PC-9 (cell line): ENCODE results near the gene TMPRSS2. TPM values are rescaled to one million over a fixed set of nuclear protein-coding genes. Genes with fewer than 3 reads are reported as not detected.

Source experiments
- BruUV-seq: library from RNA; stranded (reverse); fragments of 400-500 nt; replicated peaks from 2 replicates; lab custom pipeline; 2021; lab: Mats Ljungman, UMichigan
- CTCF ChIA-PET: fragments of 300-600 bp; sonication (Branson Sonifier 250); formaldehyde crosslinking; loops from one replicate; lab custom pipeline; 2022; ENCODE audit warnings: antibody characterized with exemption; lab: Charles Lee
- POLR2A ChIA-PET: fragments of 300-600 bp; sonication (Branson Sonifier 250); formaldehyde crosslinking; loops from one replicate; lab custom pipeline; 2022; ENCODE audit warnings: antibody characterized with exemption; ENCODE audit not compliant: unreplicated experiment; lab: Charles Lee
- DNase-seq, 2 experiments: peaks; one replicate each; pipeline versions ENCODE4 v3.0.0 to v3.0.0-alpha.2; 2015 to 2022; ENCODE audit warnings: mixed read lengths in 1 of 2
- H2AFZ ChIP-seq: fragments of 200-600 bp; sonication (generic); 2 replicates; pipeline ENCODE4 v1.8.1; 2017; ENCODE audit warnings: antibody characterized with exemption
- H3F3A ChIP-seq: fragments of 200-600 bp; sonication (generic); 2 replicates; pipeline ENCODE4 v1.8.1; 2017; ENCODE audit warnings: antibody characterized with exemption, mild to moderate bottlenecking, low read depth; ENCODE audit not compliant: insufficient read depth
- H3K27ac ChIP-seq: fragments of 200-600 bp; sonication (generic); 2 replicates; pipeline ENCODE4 v1.6.1; 2016; ENCODE audit warnings: mixed run types
- H3K27me3 ChIP-seq: fragments of 200-600 bp; sonication (generic); 2 replicates; pipeline ENCODE4 v1.6.1; 2016; ENCODE audit warnings: low read depth, mixed run types; ENCODE audit not compliant: insufficient read depth
- H3K36me3 ChIP-seq: fragments of 200-600 bp; sonication (generic); 2 replicates; pipeline ENCODE4 v1.6.1; 2016; ENCODE audit warnings: low read depth, mixed run types
- H3K4me1 ChIP-seq: fragments of 200-600 bp; sonication (generic); replicated peaks from 2 replicates; pipeline ENCODE4 v1.6.1; 2016; ENCODE audit warnings: mixed run types; ENCODE audit not compliant: insufficient read depth
- H3K4me2 ChIP-seq: fragments of 200-600 bp; sonication (generic); 2 replicates; pipeline ENCODE4 v1.6.1; 2017; ENCODE audit warnings: mixed run types
- H3K4me3 ChIP-seq: fragments of 200-600 bp; sonication (generic); 2 replicates; pipeline ENCODE4 v1.6.1; 2016; ENCODE audit warnings: mixed run types
- H3K79me2 ChIP-seq: fragments of 200-600 bp; sonication (generic); 2 replicates; pipeline ENCODE4 v1.6.1; 2017; ENCODE audit warnings: low read depth, mixed run types
- H3K9me2 ChIP-seq: fragments of 200-600 bp; sonication (generic); 2 replicates; pipeline ENCODE4 v1.8.1; 2017; ENCODE audit warnings: mild to moderate bottlenecking; ENCODE audit not compliant: insufficient read depth
- H3K9me3 ChIP-seq: fragments of 200-600 bp; sonication (generic); 2 replicates; pipeline ENCODE4 v1.8.1; 2016; ENCODE audit warnings: low read depth; ENCODE audit not compliant: insufficient read depth
- H4K20me1 ChIP-seq: fragments of 200-600 bp; sonication (generic); 2 replicates; pipeline ENCODE4 v1.8.1; 2017; ENCODE audit not compliant: insufficient read depth
- CTCF ChIP-seq: fragments of 200-600 bp; sonication (generic); conservative IDR thresholded peaks from 2 replicates; pipeline ENCODE4 v1.6.1; 2017; ENCODE audit warnings: mixed run types, antibody characterized with exemption, mild to moderate bottlenecking, moderate library complexity
- EZH2 ChIP-seq: fragments of 200-600 bp; sonication (generic); IDR thresholded peaks from 2 replicates; pipeline ENCODE4 v1.8.0; 2017; ENCODE audit warnings: antibody characterized with exemption, low read depth
- intact Hi-C: fragments of 100-400 bp; cut with micrococcal nuclease; formaldehyde crosslinking; loops from one replicate; pipeline ENCODE4 v1.10.0; 2022; ENCODE audit not compliant: unreplicated experiment
- total RNA-seq: library from RNA; stranded (reverse); gene quantifications from 2 replicates; pipeline ENCODE4 v1.2.3, GENCODE V29; 2021

Gene TMPRSS2
- total RNA-seq, 1 experiment from 2014 or later: 0.61 TPM

DNA sequence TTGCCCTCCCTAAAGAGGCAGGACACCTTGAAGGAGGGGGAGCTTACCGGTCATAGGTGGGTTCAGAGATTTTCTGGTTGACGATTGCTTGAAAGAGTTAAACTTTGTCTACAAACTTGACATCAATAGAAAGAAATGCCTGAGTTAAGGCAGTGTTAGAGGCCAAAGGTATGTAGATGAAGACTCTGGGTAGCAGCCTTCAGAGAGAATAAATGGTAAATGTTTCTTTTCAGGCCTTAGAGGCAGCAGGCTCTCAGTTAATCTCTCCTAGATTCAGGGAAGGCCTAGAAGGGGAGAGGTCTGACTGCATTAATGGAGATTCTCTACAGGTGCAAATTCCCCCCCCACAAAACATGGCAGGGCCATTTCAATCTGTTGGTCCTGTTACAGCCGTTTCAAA is 54.2 kb downstream of the TMPRSS2 start:
- Histone ChIP-seq H2AFZ (no peak overlapping the region), H3K27me3 (no peaks in the 10 kb centered on the region), H4K20me1 (no peaks in the 10 kb centered on the region), H3K27ac (no peak overlapping the region), H3K79me2 (no peaks in the 10 kb centered on the region), H3K4me2 (no peak overlapping the region), H3K9me2 (no peaks in the 10 kb centered on the region), H3K36me3 (no peaks in the 10 kb centered on the region), H3K4me1 (peaks cover 14% of the 10 kb centered on the region), H3K4me3 (no peak overlapping the region), H3K9me3 (no peaks in the 10 kb centered on the region), H3F3A (no peaks in the 10 kb centered on the region)
- no peak for DNase-seq
- CTCF ChIA-PET: no interaction called here
- TF ChIP-seq EZH2: no peak
- no peak for TF ChIP-seq CTCF
- POLR2A ChIA-PET: no interaction called here
- intact Hi-C loops: no loop called here
- BruUV-seq: no TSS peak

GRCh38 chr21:41453198-41453597 is 54.8 kb downstream of the TMPRSS2 start:
- H3K4me2 ChIP-seq: no peak overlapping the region; the same call in 1 of the 2 replicates
- no peaks in the 10 kb centered on the region for H3K36me3 ChIP-seq
- no peaks in the 10 kb centered on the region for H3K27me3 ChIP-seq
- peaks cover 14% of the 10 kb centered on the region for H3K4me1 ChIP-seq
- H3K79me2 ChIP-seq: no peaks in the 10 kb centered on the region
- no peak overlapping the region for H3K4me3 ChIP-seq
- TF ChIP-seq EZH2 (no peak), CTCF (no peak)
- H2AFZ ChIP-seq: no peak overlapping the region
- ChIA-PET CTCF (no interaction called here), POLR2A (no interaction called here)
- H4K20me1 ChIP-seq: no peaks in the 10 kb centered on the region
- H3K9me2 ChIP-seq: no peaks in the 10 kb centered on the region
- intact Hi-C loops: no loop called here
- no peak for DNase-seq
- no peaks in the 10 kb centered on the region for H3K9me3 ChIP-seq
- H3K27ac ChIP-seq: no peak overlapping the region
- H3F3A ChIP-seq: no peaks in the 10 kb centered on the region
- BruUV-seq: no TSS peak

DNA sequence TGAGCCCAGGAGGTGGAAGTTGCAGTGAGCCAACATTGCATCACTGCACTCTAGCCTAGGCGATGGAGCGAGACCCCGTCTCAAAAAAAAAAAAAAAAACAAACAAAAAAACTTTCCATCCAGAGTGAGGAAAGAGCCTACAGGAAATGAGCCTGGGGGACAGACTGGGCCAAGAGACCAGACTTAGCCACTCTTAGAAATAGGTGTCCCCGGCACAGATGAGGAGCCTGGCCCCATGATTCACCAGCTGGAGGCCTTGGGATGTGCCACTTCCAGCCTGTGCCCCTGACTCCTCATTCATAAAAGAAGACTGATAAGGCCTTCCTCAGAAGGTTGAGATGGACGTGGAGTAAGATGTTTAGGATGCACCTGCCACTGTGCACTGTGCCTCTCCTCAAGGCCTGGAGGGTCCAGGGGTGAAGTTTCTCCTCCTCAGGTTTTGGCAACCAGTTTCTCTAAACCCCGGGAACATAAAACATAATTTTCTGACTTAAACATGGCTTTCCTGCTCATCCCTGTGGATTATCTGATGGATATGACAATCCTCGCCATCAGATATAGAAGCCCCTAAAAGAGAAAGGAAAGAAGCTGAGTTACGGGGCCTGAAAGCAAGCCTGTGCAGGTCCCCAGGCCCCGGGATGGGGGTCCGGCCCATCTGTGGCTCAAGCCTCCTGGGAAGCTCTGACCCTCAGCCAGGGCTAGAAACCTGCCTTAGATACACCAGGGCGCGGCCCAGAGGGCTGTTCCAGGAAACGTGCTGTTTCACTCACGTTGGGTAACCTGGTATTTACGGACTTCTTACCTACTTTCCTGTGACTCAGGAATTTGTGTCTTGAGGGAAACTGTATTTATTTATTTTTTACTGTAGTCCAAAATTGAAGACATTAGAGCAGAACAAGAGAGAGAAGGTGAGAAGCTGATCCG is 55.9 kb downstream of the TMPRSS2 start:
- Histone ChIP-seq H3K27ac (peak overlapping the region; percentile 42; the same call in 1 of the 2 replicates), H3K4me3 (no peak overlapping the region), H4K20me1 (no peaks in the 10 kb centered on the region), H3K79me2 (no peaks in the 10 kb centered on the region), H3K36me3 (no peaks in the 10 kb centered on the region), H3K9me2 (no peaks in the 10 kb centered on the region), H3K4me1 (peaks cover 14% of the 10 kb centered on the region), H3K9me3 (no peaks in the 10 kb centered on the region), H3K4me2 (peak overlapping the region; percentile 52), H2AFZ (no peak overlapping the region), H3F3A (no peaks in the 10 kb centered on the region), H3K27me3 (no peaks in the 10 kb centered on the region)
- ChIA-PET POLR2A (interaction anchor here (0.7 kb wide), 1 partner anchor 283 kb away, joined by 3 read pairs; no protein-coding TSS in a partner anchor), CTCF (interaction anchor here (1.0 kb wide), 1 partner anchor 169 kb away, joined by 3 read pairs; no protein-coding TSS in a partner anchor)
- no TSS peak for BruUV-seq
- intact Hi-C loops: no loop called here
- TF ChIP-seq CTCF (no peak), EZH2 (no peak)
- DNase-seq: peak in 1 of 2 experiments; percentile 76
